HFF-Myc (cell line): ENCODE results near the gene MMP25.

Source experiments
- DNase-seq: peaks from one replicate; pipeline ENCODE4 v3.0.0-alpha.2; 2011; ENCODE audit warnings: low read depth; ENCODE audit errors: extremely low read depth
- H3K4me3 ChIP-seq: replicated peaks from 2 replicates; pipeline ENCODE4 v1.5.1; 2011; ENCODE audit warnings: low read depth, mild to moderate bottlenecking, control low read depth, low read length
- CTCF ChIP-seq: IDR thresholded peaks from 2 replicates; pipeline ENCODE4 v1.5.1; 2012; ENCODE audit warnings: mild to moderate bottlenecking, low read depth, low read length, control low read depth; ENCODE audit errors: missing control alignments

The MMP25 gene

GRCh38 chr16:3032624-3033023 is 13.7 kb upstream of the MMP25 start:
- no peak for DNase-seq
- no peak overlapping the region for H3K4me3 ChIP-seq
- TF ChIP-seq CTCF = no peak

GRCh38 chr16:3035289-3035971 is 10.9 kb upstream of the MMP25 start:
- TF ChIP-seq CTCF = no peak
- DNase-seq = no peak
- H3K4me3 ChIP-seq = no peak overlapping the region

GRCh38 chr16:3035972-3036725 is 10.2 kb upstream of the MMP25 start:
- no peak overlapping the region for H3K4me3 ChIP-seq

GRCh38 chr16:3036726-3037315 is 9.5 kb upstream of the MMP25 start, which contains the start of gene BICDL2:
BICDL2 (minus strand) TSS chr16:3036944; CDS start chr16:3035496, 1,448 bp downstream.
- TF ChIP-seq CTCF = no peak
- no peak for DNase-seq
- no peak within 1 kb of the TSS for H3K4me3 ChIP-seq

More at GRCh38 chr16:3035972-3036725, 10.2 kb upstream of the MMP25 start:
- no peak for TF ChIP-seq CTCF
- DNase-seq = no peak

GRCh38 chr16:3038256-3038655 is 8.1 kb upstream of the MMP25 start:
- DNase-seq = no peak
- TF ChIP-seq CTCF = no peak
- H3K4me3 ChIP-seq = no peak overlapping the region

- DNase-seq = no peak
- TF ChIP-seq CTCF = no peak
- H3K4me3 ChIP-seq = no peak overlapping the region
Measured at GRCh38 chr16:3038896-3039295, 7.5 kb upstream of the MMP25 start.
